ENCODE results near the gene CDH6.
"Not testable (repeated sequence)": the region's sequence is repeated elsewhere in the genome, so short reads cannot be mapped to it uniquely, and the experiment has no call there.

Gene CDH6

GRCh38 chr5:31347552-31347905, 154.0 kb downstream of the CDH6 start:
- no peak overlapping the region for H3K4me3 Mint-ChIP-seq
- no peaks in the 10 kb centered on the region for H3K9me3 Mint-ChIP-seq

DNA sequence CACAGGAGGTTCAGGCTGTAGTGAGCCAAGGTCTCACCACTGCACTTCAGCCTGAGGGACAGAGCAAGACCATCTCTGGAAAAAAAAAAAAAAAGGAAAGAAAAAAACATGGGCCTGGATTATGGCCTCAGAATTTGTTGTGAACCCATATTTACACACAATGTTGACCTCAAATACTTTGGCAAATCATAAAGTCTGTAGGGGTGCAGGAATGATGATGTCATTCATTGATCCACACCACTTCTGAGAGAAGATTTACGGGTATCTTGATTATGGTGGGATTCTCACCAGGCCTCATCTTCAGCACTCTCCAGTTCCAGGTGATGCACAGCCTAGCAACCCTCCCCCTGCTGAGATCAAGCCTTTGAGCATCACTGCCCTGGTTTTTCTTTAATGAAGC, 156.9 kb downstream of the CDH6 start:
- Mint-ChIP-seq H3K36me3 (ENCODE audit: low read depth) (no peaks in the 10 kb centered on the region), H3K9me3 (no peaks in the 10 kb centered on the region), H3K27me3 (ENCODE audit: low read depth) (no peaks in the 10 kb centered on the region), H3K4me3 (no peak overlapping the region), H3K27ac (no peak overlapping the region), H3K4me1 (ENCODE audit: low read depth) (no peaks in the 10 kb centered on the region)

More at GRCh38 chr5:31347552-31347905, 154.0 kb downstream of the CDH6 start:
- Mint-ChIP-seq H3K36me3 (ENCODE audit: low read depth) (no peaks in the 10 kb centered on the region), H3K4me1 (ENCODE audit: low read depth) (no peaks in the 10 kb centered on the region), H3K27ac (no peak overlapping the region), H3K27me3 (ENCODE audit: low read depth) (no peaks in the 10 kb centered on the region)

- Mint-ChIP-seq H3K27ac (no peak overlapping the region), H3K27me3 (ENCODE audit: low read depth) (no peaks in the 10 kb centered on the region), H3K36me3 (ENCODE audit: low read depth) (no peaks in the 10 kb centered on the region), H3K9me3 (peaks cover 4% of the 10 kb centered on the region), H3K4me1 (ENCODE audit: low read depth) (no peaks in the 10 kb centered on the region), H3K4me3 (no peak overlapping the region)
Measured at GRCh38 chr5:31355337-31355736, 161.9 kb downstream of the CDH6 start.

- Mint-ChIP-seq H3K27me3 (ENCODE audit: low read depth) (no peaks in the 10 kb centered on the region), H3K9me3 (peaks cover 4% of the 10 kb centered on the region), H3K4me3 (no peak overlapping the region), H3K36me3 (ENCODE audit: low read depth) (no peaks in the 10 kb centered on the region), H3K4me1 (ENCODE audit: low read depth) (no peaks in the 10 kb centered on the region), H3K27ac (no peak overlapping the region)
Measured at GRCh38 chr5:31357038-31357437, 163.6 kb downstream of the CDH6 start.

- peaks cover 10% of the 10 kb centered on the region for H3K9me3 Mint-ChIP-seq
- no peaks in the 10 kb centered on the region for H3K27me3 Mint-ChIP-seq (ENCODE audit: low read depth)
- H3K36me3 Mint-ChIP-seq (ENCODE audit: low read depth) = no peaks in the 10 kb centered on the region
- H3K4me3 Mint-ChIP-seq = no peak overlapping the region
- H3K4me1 Mint-ChIP-seq (ENCODE audit: low read depth) = no peaks in the 10 kb centered on the region
- no peak overlapping the region for H3K27ac Mint-ChIP-seq
Measured at GRCh38 chr5:31359839-31360238, 166.4 kb downstream of the CDH6 start.

GRCh38 chr5:31361234-31361633, 167.7 kb downstream of the CDH6 start:
- Mint-ChIP-seq H3K27me3 (ENCODE audit: low read depth) (no peaks in the 10 kb centered on the region), H3K36me3 (ENCODE audit: low read depth) (no peaks in the 10 kb centered on the region), H3K4me1 (ENCODE audit: low read depth) (no peaks in the 10 kb centered on the region), H3K9me3 (peaks cover 12% of the 10 kb centered on the region), H3K4me3 (no peak overlapping the region), H3K27ac (no peak overlapping the region)

- not testable (repeated sequence) for H3K27ac Mint-ChIP-seq; H3K4me3 Mint-ChIP-seq; H3K27me3 Mint-ChIP-seq (ENCODE audit: low read depth); H3K36me3 Mint-ChIP-seq (ENCODE audit: low read depth); H3K4me1 Mint-ChIP-seq (ENCODE audit: low read depth)
- H3K9me3 Mint-ChIP-seq = peaks cover 12% of the 10 kb centered on the region
Measured at GRCh38 chr5:31361704-31362528, 168.4 kb downstream of the CDH6 start.

DNA sequence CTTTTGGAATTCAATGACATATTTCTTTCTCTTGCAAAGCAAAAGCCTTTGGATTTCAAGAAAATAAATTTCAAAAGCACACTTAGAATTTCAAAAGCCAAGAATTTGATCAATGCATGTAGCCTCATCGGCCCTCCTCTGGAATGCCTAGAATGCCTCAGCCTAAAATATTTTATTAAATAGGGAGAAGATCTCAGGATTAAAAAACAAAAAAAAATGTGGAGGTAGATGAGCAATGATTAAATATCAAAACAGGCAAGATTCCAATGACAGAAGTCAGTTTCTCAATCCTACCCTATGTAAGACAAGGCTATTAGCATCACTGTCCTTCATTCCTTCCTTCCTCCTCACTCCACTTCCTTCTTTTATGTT, 169.0 kb downstream of the CDH6 start:
- no peaks in the 10 kb centered on the region for H3K27me3 Mint-ChIP-seq (ENCODE audit: low read depth)
- H3K36me3 Mint-ChIP-seq (ENCODE audit: low read depth) = no peaks in the 10 kb centered on the region
- peaks cover 10% of the 10 kb centered on the region for H3K9me3 Mint-ChIP-seq
- H3K27ac Mint-ChIP-seq = no peak overlapping the region
- no peak overlapping the region for H3K4me3 Mint-ChIP-seq
- no peaks in the 10 kb centered on the region for H3K4me1 Mint-ChIP-seq (ENCODE audit: low read depth)

GRCh38 chr5:31362931-31363568, 169.6 kb downstream of the CDH6 start:
- Mint-ChIP-seq H3K4me3 (no peak overlapping the region), H3K4me1 (ENCODE audit: low read depth) (no peaks in the 10 kb centered on the region)

GRCh38 chr5:31364881-31365636, 171.6 kb downstream of the CDH6 start:
- no peaks in the 10 kb centered on the region for H3K27me3 Mint-ChIP-seq (ENCODE audit: low read depth)
- no peak overlapping the region for H3K4me3 Mint-ChIP-seq
- no peaks in the 10 kb centered on the region for H3K4me1 Mint-ChIP-seq (ENCODE audit: low read depth)
- no peak overlapping the region for H3K27ac Mint-ChIP-seq
- no peaks in the 10 kb centered on the region for H3K36me3 Mint-ChIP-seq (ENCODE audit: low read depth)
- H3K9me3 Mint-ChIP-seq = peaks cover 8% of the 10 kb centered on the region

More at GRCh38 chr5:31362931-31363568, 169.6 kb downstream of the CDH6 start:
- Mint-ChIP-seq H3K27me3 (ENCODE audit: low read depth) (no peaks in the 10 kb centered on the region), H3K27ac (no peak overlapping the region), H3K36me3 (ENCODE audit: low read depth) (no peaks in the 10 kb centered on the region), H3K9me3 (peaks cover 8% of the 10 kb centered on the region)

DNA sequence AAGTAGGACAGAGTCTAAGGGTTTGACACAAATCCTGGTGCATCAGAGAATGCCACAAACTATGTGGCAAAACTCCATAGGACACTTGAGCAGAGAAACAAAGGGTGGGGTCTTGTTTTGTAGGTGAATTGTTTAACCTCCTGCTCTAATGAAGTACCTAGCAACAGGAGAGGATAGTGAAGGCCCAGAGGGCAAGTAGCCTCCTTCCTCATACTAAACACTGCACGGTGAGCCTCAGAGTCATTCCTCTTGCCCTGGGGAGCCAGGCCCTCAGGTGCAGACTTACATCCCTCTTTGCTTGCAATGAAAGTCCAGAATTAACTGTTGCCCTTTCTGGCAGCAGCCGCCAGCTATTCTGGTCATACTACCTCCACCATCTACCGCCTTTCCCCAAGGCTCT, 172.3 kb downstream of the CDH6 start:
- no peaks in the 10 kb centered on the region for H3K36me3 Mint-ChIP-seq (ENCODE audit: low read depth)
- no peaks in the 10 kb centered on the region for H3K27me3 Mint-ChIP-seq (ENCODE audit: low read depth)
- no peak overlapping the region for H3K4me3 Mint-ChIP-seq
- no peaks in the 10 kb centered on the region for H3K4me1 Mint-ChIP-seq (ENCODE audit: low read depth)
- peaks cover 8% of the 10 kb centered on the region for H3K9me3 Mint-ChIP-seq
- no peak overlapping the region for H3K27ac Mint-ChIP-seq

GRCh38 chr5:31366941-31367340, 173.5 kb downstream of the CDH6 start:
- H3K27ac Mint-ChIP-seq = no peak overlapping the region
- H3K4me1 Mint-ChIP-seq (ENCODE audit: low read depth) = no peaks in the 10 kb centered on the region
- no peak overlapping the region for H3K4me3 Mint-ChIP-seq
- H3K27me3 Mint-ChIP-seq (ENCODE audit: low read depth) = no peaks in the 10 kb centered on the region
- H3K36me3 Mint-ChIP-seq (ENCODE audit: low read depth) = no peaks in the 10 kb centered on the region
- H3K9me3 Mint-ChIP-seq = peaks cover 8% of the 10 kb centered on the region

DNA sequence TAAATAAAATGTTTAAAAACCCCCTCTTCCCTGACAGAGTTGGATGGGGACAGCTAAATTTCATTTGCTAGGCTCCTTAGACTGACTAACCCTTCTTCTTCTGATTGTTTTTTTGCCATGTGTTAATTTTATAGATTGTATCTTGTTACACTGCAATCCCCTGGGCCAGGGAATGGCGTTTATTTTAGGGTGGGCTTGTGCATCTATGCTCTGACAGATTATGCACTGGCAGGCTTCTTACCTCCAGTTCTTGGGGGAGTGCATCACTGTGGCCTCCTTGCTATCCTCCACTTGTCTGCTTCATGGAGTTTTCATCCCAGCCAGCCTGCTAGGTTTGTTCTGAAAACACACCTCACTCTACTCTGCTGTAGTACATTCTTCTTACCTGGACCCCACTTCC, 178.6 kb downstream of the CDH6 start:
- Mint-ChIP-seq H3K4me3 (no peak overlapping the region), H3K36me3 (ENCODE audit: low read depth) (no peaks in the 10 kb centered on the region), H3K9me3 (no peaks in the 10 kb centered on the region), H3K4me1 (ENCODE audit: low read depth) (no peaks in the 10 kb centered on the region), H3K27me3 (ENCODE audit: low read depth) (no peaks in the 10 kb centered on the region), H3K27ac (no peak overlapping the region)

DNA sequence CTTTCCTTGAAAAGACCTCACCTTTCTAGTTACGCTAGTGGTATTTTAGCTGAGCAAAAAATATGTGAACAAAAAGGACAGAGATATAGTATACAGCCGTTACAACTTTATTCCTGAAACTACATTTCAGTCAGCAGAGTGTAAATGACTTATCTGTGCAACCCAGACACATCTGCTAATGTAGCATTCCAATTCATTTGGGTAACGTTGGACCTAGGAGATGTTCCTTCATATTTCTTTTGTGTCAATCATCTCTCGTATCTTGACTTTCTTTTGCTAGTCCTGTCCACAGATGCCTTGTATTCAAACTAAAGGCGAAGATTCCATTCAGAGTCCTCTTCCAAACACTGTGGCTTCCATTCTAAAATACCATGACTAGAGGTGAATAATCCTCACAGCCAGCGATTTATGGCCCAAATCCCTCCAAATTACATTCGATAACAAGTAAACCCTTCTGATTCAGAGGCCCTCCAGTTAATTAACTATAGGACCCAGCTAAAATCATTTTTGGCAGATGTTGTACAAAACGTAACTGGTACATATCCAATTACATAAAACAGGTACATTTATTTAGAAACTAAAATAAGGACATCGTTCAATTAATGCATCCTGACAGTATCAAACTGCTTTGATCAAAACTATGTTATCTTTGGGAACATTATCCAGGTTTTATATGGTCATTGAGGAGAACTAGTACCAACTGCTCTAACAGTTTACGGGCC, 182.7 kb downstream of the CDH6 start:
- Mint-ChIP-seq H3K4me3 (no peak overlapping the region), H3K4me1 (ENCODE audit: low read depth) (no peaks in the 10 kb centered on the region), H3K27me3 (ENCODE audit: low read depth) (no peaks in the 10 kb centered on the region), H3K36me3 (ENCODE audit: low read depth) (no peaks in the 10 kb centered on the region), H3K27ac (no peak overlapping the region), H3K9me3 (no peaks in the 10 kb centered on the region)
